Endodermal cell (in vitro differentiated cells): ENCODE measurements around the gene KIRREL3. TPM values are rescaled to one million over a fixed set of nuclear protein-coding genes. Genes with fewer than 3 reads are reported as not detected.

Experiments
- DNase-seq: peaks from one replicate; pipeline ENCODE4 v3.0.0-alpha.2; 2017
- H3K27ac ChIP-seq: 2 replicates; pipeline ENCODE4 v1.5.1; 2013; ENCODE audit warnings: mild to moderate bottlenecking, low read depth, low read length, moderate library complexity
- H3K27me3 ChIP-seq: 2 replicates; pipeline ENCODE4 v1.6.1; 2013; ENCODE audit warnings: mild to moderate bottlenecking, low read length, moderate library complexity; ENCODE audit not compliant: insufficient read depth, control insufficient read depth, poor library complexity, severe bottlenecking
- H3K36me3 ChIP-seq: 2 replicates; pipeline ENCODE4 v1.7.0; 2013; ENCODE audit warnings: mild to moderate bottlenecking, low read length, moderate library complexity; ENCODE audit not compliant: control insufficient read depth, insufficient read depth
- H3K4me1 ChIP-seq: one replicate; pipeline ENCODE4 v1.7.0; 2013; ENCODE audit warnings: low read length; ENCODE audit not compliant: control insufficient read depth, insufficient read depth
- H3K4me3 ChIP-seq: 2 replicates; pipeline ENCODE4 v1.5.1; 2013; ENCODE audit warnings: mild to moderate bottlenecking, low read length, moderate library complexity
- H3K9ac ChIP-seq: 2 replicates; pipeline ENCODE4 v1.6.1; 2013; ENCODE audit warnings: mild to moderate bottlenecking, low read length, moderate library complexity; ENCODE audit not compliant: poor library complexity, severe bottlenecking; ENCODE audit errors: extremely low read depth
- H3K9me3 ChIP-seq: 2 replicates; pipeline ENCODE4 v1.6.1; 2013; ENCODE audit warnings: mild to moderate bottlenecking, low read length, moderate library complexity; ENCODE audit not compliant: control insufficient read depth
- H3K27ac Mint-ChIP-seq: 2 replicates; pipeline ENCODE4 v1.8.0; 2020; ENCODE audit warnings: mixed read lengths
- H3K27me3 Mint-ChIP-seq: 2 replicates; pipeline ENCODE4 v1.8.0; 2021; ENCODE audit warnings: mild to moderate bottlenecking, mixed read lengths; ENCODE audit not compliant: insufficient read depth
- H3K36me3 Mint-ChIP-seq: 2 replicates; pipeline ENCODE4 v1.8.0; 2020; ENCODE audit warnings: low read depth, mixed read lengths
- H3K4me1 Mint-ChIP-seq: 2 replicates; pipeline ENCODE4 v1.8.0; 2020; ENCODE audit warnings: mixed read lengths
- H3K4me3 Mint-ChIP-seq: 2 replicates; pipeline ENCODE4 v1.8.0; 2020; ENCODE audit warnings: mild to moderate bottlenecking, moderate library complexity, mixed read lengths
- H3K9me3 Mint-ChIP-seq: 2 replicates; pipeline ENCODE4 v1.8.0; 2020; ENCODE audit warnings: mild to moderate bottlenecking, mixed read lengths
- CTCF ChIP-seq: fragments of 200-600 bp; sonication (generic); conservative IDR thresholded peaks from 2 replicates; pipeline ENCODE4 v1.5.0; 2021; ENCODE audit warnings: antibody characterized with exemption, mild to moderate bottlenecking
- WGBS, 2 experiments: methylation state at CpG; one replicate each; pipeline versions ENCODE4 v1.1.5 to v1.1.7; 2013; ENCODE audit warnings: missing lambda C conversion rate in 2 of 2, mixed read lengths in 1 of 2; ENCODE audit not compliant: insufficient coverage in 1 of 2, insufficient read length in 1 of 2; 5-methylcytosine and 5-hydroxymethylcytosine counted together
- total RNA-seq, 2 donors: library from RNA; stranded (reverse); fragmentation: NEBNext Ultra II Directional in 1 of 2; extraction: Animal tissue kit (Norgen Biotek cat#: 25700) in 1 of 2; gene quantifications; 2 replicates in 1 of 2; 3 replicates in 1 of 2; pipeline ENCODE4 v1.2.1, GENCODE V29; 2021

KIRREL3 gene
- total RNA-seq, 2 donors from 2014 or later: 1.1 to 1.4 TPM

- no peak overlapping the region for H3K27ac ChIP-seq
- no peak overlapping the region for H3K9ac ChIP-seq
- peaks cover 7% of the 10 kb centered on the region for H3K27me3 ChIP-seq
- no peak for DNase-seq
- no peak overlapping the region for H3K27ac Mint-ChIP-seq
- H3K36me3 ChIP-seq: no peaks in the 10 kb centered on the region
- no peak overlapping the region for H3K4me3 Mint-ChIP-seq
- no peaks in the 10 kb centered on the region for H3K4me1 ChIP-seq
- no peaks in the 10 kb centered on the region for H3K9me3 ChIP-seq
- H3K4me3 ChIP-seq: no peak overlapping the region
- no peaks in the 10 kb centered on the region for H3K9me3 Mint-ChIP-seq
- WGBS, 2 experiments: 89 to 100% methylated on average over 1 to 2 of the region's 2 CpGs
- peaks cover 2% of the 10 kb centered on the region for H3K4me1 Mint-ChIP-seq
- no peak for TF ChIP-seq CTCF
- no peaks in the 10 kb centered on the region for H3K36me3 Mint-ChIP-seq
- H3K27me3 Mint-ChIP-seq: peaks cover 2% of the 10 kb centered on the region
Measured at GRCh38 chr11:126679033-126679432, 321.5 kb downstream of the KIRREL3 start.

- Mint-ChIP-seq H3K9me3 (no peaks in the 10 kb centered on the region), H3K4me1 (peaks cover 2% of the 10 kb centered on the region), H3K27ac (no peak overlapping the region), H3K27me3 (no peaks in the 10 kb centered on the region), H3K36me3 (no peaks in the 10 kb centered on the region), H3K4me3 (no peak overlapping the region)
- WGBS, 2 experiments: 89 to 93% methylated on average over 2 to 9 of the region's 9 CpGs
- no peak overlapping the region for H3K9ac ChIP-seq
- TF ChIP-seq CTCF: no peak
- no peaks in the 10 kb centered on the region for H3K36me3 ChIP-seq
- peaks cover 12% of the 10 kb centered on the region for H3K27me3 ChIP-seq
- H3K4me1 ChIP-seq: no peaks in the 10 kb centered on the region
- H3K27ac ChIP-seq: no peak overlapping the region
- H3K4me3 ChIP-seq: no peak overlapping the region
- DNase-seq: no peak
- H3K9me3 ChIP-seq: no peaks in the 10 kb centered on the region
Measured at GRCh38 chr11:126676536-126676935, 324.0 kb downstream of the KIRREL3 start.

GRCh38 chr11:126673319-126673718 is 327.3 kb downstream of the KIRREL3 start:
- Mint-ChIP-seq H3K36me3 (no peaks in the 10 kb centered on the region), H3K4me1 (peaks cover 2% of the 10 kb centered on the region), H3K27me3 (peaks cover 3% of the 10 kb centered on the region), H3K9me3 (no peaks in the 10 kb centered on the region), H3K27ac (no peak overlapping the region), H3K4me3 (no peak overlapping the region)
- Histone ChIP-seq H3K4me3 (no peak overlapping the region), H3K27ac (no peak overlapping the region), H3K9ac (no peak overlapping the region), H3K36me3 (no peaks in the 10 kb centered on the region), H3K9me3 (no peaks in the 10 kb centered on the region), H3K4me1 (no peaks in the 10 kb centered on the region), H3K27me3 (peaks cover 6% of the 10 kb centered on the region)
- no peak for TF ChIP-seq CTCF
- WGBS, 2 experiments: 84 to 100% methylated on average over 1 of the region's 1 CpG
- DNase-seq: no peak
